ENCODE measurements around the gene RPL4.

The RPL4 gene

GRCh38 chr15:66524838-66525237 is 20.2 kb upstream of the RPL4 start:
- no peak for TF ChIP-seq POLR2AphosphoS5 (IDR thresholded peaks at IDR 0.05; ENCODE audit: low read depth, low read length)
- TF ChIP-seq TAF1 (IDR thresholded peaks at IDR 0.05; ENCODE audit: borderline replicate concordance, insufficient read depth, low read length) = no peak
- TF ChIP-seq SIN3A (IDR thresholded peaks at IDR 0.05; ENCODE audit: borderline replicate concordance, insufficient read depth, low read length) = no peak
- TF ChIP-seq FOXP2 (optimal IDR thresholded peaks at IDR 0.05; ENCODE audit: borderline replicate concordance, extremely low read depth, extremely low read length, insufficient read depth) = no peak
- no peak for TF ChIP-seq REST (IDR thresholded peaks at IDR 0.05; ENCODE audit: insufficient read depth in 1 of 2, low read depth in 2 of 2, low read length in 2 of 2)

- TF ChIP-seq POLR2AphosphoS5 (IDR thresholded peaks at IDR 0.05; ENCODE audit: low read depth, low read length) (no peak), SIN3A (IDR thresholded peaks at IDR 0.05; ENCODE audit: borderline replicate concordance, insufficient read depth, low read length) (no peak)
Observed at GRCh38 chr15:66523926-66524325, 19.3 kb upstream of the RPL4 start.

- TF ChIP-seq SIN3A (IDR thresholded peaks at IDR 0.05; ENCODE audit: borderline replicate concordance, insufficient read depth, low read length) = no peak
- no peak for TF ChIP-seq REST (IDR thresholded peaks at IDR 0.05; ENCODE audit: insufficient read depth in 1 of 2, low read depth in 2 of 2, low read length in 2 of 2)
- no peak for TF ChIP-seq TAF1 (IDR thresholded peaks at IDR 0.05; ENCODE audit: borderline replicate concordance, insufficient read depth, low read length)
- TF ChIP-seq POLR2AphosphoS5 (IDR thresholded peaks at IDR 0.05; ENCODE audit: low read depth, low read length) = no peak
- no peak for TF ChIP-seq FOXP2 (optimal IDR thresholded peaks at IDR 0.05; ENCODE audit: borderline replicate concordance, extremely low read depth, extremely low read length, insufficient read depth)
Observed at GRCh38 chr15:66515901-66516322, 11.3 kb upstream of the RPL4 start.

- TF ChIP-seq POLR2AphosphoS5 (IDR thresholded peaks at IDR 0.05; ENCODE audit: low read depth, low read length) (no peak), TAF1 (IDR thresholded peaks at IDR 0.05; ENCODE audit: borderline replicate concordance, insufficient read depth, low read length) (no peak), FOXP2 (optimal IDR thresholded peaks at IDR 0.05; ENCODE audit: borderline replicate concordance, extremely low read depth, extremely low read length, insufficient read depth) (no peak), REST (IDR thresholded peaks at IDR 0.05; ENCODE audit: insufficient read depth in 1 of 2, low read depth in 2 of 2, low read length in 2 of 2) (no peak), SIN3A (IDR thresholded peaks at IDR 0.05; ENCODE audit: borderline replicate concordance, insufficient read depth, low read length) (no peak)
Observed at GRCh38 chr15:66514586-66514985, 9.9 kb upstream of the RPL4 start.

GRCh38 chr15:66508293-66508883 is 3.7 kb upstream of the RPL4 start:
- TF ChIP-seq POLR2AphosphoS5 (IDR thresholded peaks at IDR 0.05; ENCODE audit: low read depth, low read length) (no peak), REST (IDR thresholded peaks at IDR 0.05; ENCODE audit: insufficient read depth in 1 of 2, low read depth in 2 of 2, low read length in 2 of 2) (no peak), TAF1 (IDR thresholded peaks at IDR 0.05; ENCODE audit: borderline replicate concordance, insufficient read depth, low read length) (no peak), FOXP2 (optimal IDR thresholded peaks at IDR 0.05; ENCODE audit: borderline replicate concordance, extremely low read depth, extremely low read length, insufficient read depth) (no peak), SIN3A (IDR thresholded peaks at IDR 0.05; ENCODE audit: borderline replicate concordance, insufficient read depth, low read length) (no peak)
